Measurements from ENCODE around the gene EBNA1BP2.

DNA sequence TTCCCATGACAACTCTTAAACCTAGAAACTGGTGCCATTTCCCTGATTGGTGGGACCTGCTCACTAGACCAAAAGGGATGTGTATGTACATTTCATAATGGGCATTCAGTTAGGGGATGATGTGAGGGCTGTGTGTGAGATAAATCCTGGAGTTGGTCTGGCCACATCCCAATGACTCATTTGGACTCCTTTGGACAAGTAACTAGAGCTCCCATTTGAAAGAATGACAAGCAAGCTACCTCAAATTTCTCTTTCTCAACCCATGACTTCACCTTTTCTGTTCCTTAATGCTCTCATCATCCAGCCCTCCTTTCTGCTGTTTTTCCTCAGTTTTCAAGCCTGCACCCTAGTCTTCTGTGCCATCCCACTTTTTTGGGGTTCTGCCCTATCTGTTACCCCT is 27.9 kb downstream of the EBNA1BP2 start:
- TF ChIP-seq, protein P1, sequence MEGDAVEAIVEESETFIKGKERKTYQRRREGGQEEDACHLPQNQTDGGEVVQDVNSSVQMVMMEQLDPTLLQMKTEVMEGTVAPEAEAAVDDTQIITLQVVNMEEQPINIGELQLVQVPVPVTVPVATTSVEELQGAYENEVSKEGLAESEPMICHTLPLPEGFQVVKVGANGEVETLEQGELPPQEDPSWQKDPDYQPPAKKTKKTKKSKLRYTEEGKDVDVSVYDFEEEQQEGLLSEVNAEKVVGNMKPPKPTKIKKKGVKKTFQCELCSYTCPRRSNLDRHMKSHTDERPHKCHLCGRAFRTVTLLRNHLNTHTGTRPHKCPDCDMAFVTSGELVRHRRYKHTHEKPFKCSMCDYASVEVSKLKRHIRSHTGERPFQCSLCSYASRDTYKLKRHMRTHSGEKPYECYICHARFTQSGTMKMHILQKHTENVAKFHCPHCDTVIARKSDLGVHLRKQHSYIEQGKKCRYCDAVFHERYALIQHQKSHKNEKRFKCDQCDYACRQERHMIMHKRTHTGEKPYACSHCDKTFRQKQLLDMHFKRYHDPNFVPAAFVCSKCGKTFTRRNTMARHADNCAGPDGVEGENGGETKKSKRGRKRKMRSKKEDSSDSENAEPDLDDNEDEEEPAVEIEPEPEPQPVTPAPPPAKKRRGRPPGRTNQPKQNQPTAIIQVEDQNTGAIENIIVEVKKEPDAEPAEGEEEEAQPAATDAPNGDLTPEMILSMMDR (IDR thresholded peaks at IDR 0.05; ENCODE audit: low read length) = no peak
- TF ChIP-seq EZH2 (optimal IDR thresholded peaks at IDR 0.05; ENCODE audit: low read depth, low read length) = no peak
